Panc1 (cell line): ENCODE data around the gene FRMD4A.

Experiments used
- POLR2AphosphoS5 ChIP-seq: IDR thresholded peaks from 2 replicates; pipeline ENCODE4 v1.6.1; 2012; ENCODE audit warnings: mild to moderate bottlenecking, low read depth, low read length, moderate library complexity
- TCF7L2 ChIP-seq: IDR thresholded peaks from 2 replicates; pipeline ENCODE4 v1.6.1; 2011; ENCODE audit warnings: mild to moderate bottlenecking, low read depth, low read length, inconsistent platforms
- TF ChIP-seq, protein P1 (sequence below): fragments of 450-650 bp; IDR thresholded peaks from 2 replicates; pipeline ENCODE4 v1.5.1; 2017; ENCODE audit warnings: mild to moderate bottlenecking
- TF ChIP-seq, protein P2 (sequence below), 2 experiments: IDR thresholded peaks; 2 replicates each; pipeline ENCODE4 v1.6.1; 2011 to 2012; ENCODE audit warnings: low read depth in 2 of 2, control low read depth in 1 of 2, low read length in 1 of 2, mild to moderate bottlenecking in 1 of 2, moderate library complexity in 1 of 2; ENCODE audit not compliant: insufficient read depth in 1 of 2

DNA sequence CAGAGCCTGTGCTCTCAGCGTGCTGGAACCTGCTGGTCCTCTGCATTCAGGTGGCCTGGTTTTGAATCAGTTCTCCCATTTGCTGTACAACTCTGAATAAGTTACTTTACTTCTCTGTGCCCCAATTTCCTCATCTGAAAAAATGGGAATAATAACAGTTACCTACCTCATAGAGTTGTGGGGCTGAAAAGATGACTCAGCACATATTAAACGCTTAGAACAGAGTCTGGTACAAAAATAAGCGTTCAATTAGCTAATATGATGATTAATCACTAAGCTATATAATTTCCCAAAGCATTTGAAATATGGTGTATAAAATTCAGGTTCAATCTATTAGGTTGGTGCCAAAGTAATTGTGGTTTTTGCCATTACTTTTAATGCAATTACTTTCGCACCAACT lies 484.8 kb downstream of the FRMD4A start:
- TF ChIP-seq POLR2AphosphoS5: no peak
- TF ChIP-seq, protein P1, sequence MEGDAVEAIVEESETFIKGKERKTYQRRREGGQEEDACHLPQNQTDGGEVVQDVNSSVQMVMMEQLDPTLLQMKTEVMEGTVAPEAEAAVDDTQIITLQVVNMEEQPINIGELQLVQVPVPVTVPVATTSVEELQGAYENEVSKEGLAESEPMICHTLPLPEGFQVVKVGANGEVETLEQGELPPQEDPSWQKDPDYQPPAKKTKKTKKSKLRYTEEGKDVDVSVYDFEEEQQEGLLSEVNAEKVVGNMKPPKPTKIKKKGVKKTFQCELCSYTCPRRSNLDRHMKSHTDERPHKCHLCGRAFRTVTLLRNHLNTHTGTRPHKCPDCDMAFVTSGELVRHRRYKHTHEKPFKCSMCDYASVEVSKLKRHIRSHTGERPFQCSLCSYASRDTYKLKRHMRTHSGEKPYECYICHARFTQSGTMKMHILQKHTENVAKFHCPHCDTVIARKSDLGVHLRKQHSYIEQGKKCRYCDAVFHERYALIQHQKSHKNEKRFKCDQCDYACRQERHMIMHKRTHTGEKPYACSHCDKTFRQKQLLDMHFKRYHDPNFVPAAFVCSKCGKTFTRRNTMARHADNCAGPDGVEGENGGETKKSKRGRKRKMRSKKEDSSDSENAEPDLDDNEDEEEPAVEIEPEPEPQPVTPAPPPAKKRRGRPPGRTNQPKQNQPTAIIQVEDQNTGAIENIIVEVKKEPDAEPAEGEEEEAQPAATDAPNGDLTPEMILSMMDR: no peak
- TF ChIP-seq, protein P2, sequence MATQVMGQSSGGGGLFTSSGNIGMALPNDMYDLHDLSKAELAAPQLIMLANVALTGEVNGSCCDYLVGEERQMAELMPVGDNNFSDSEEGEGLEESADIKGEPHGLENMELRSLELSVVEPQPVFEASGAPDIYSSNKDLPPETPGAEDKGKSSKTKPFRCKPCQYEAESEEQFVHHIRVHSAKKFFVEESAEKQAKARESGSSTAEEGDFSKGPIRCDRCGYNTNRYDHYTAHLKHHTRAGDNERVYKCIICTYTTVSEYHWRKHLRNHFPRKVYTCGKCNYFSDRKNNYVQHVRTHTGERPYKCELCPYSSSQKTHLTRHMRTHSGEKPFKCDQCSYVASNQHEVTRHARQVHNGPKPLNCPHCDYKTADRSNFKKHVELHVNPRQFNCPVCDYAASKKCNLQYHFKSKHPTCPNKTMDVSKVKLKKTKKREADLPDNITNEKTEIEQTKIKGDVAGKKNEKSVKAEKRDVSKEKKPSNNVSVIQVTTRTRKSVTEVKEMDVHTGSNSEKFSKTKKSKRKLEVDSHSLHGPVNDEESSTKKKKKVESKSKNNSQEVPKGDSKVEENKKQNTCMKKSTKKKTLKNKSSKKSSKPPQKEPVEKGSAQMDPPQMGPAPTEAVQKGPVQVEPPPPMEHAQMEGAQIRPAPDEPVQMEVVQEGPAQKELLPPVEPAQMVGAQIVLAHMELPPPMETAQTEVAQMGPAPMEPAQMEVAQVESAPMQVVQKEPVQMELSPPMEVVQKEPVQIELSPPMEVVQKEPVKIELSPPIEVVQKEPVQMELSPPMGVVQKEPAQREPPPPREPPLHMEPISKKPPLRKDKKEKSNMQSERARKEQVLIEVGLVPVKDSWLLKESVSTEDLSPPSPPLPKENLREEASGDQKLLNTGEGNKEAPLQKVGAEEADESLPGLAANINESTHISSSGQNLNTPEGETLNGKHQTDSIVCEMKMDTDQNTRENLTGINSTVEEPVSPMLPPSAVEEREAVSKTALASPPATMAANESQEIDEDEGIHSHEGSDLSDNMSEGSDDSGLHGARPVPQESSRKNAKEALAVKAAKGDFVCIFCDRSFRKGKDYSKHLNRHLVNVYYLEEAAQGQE (IDR thresholded peaks at IDR 0.05; ENCODE audit: insufficient read depth in 1 of 2, low read depth in 2 of 2, low read length in 1 of 2): no peak
- TF ChIP-seq TCF7L2: no peak
